Effector memory CD8-positive, alpha-beta T cell (primary cell): ENCODE data around the gene ATMIN.

Experiments
- ATAC-seq: fragments of 150-1000 bp; cut with Tn5 transposase; replicated peaks from 2 replicates; pipeline ENCODE4 v1.10.0; 2021; ENCODE audit warnings: mild to moderate bottlenecking, moderate library complexity
- DNase-seq, 3 experiments: peaks; one replicate each; pipeline ENCODE4 v3.0.0; 2021
- H3K27ac Mint-ChIP-seq, 2 donors: one replicate each; pipeline ENCODE4 v1.8.0; 2022; ENCODE audit warnings: mild to moderate bottlenecking in 2 of 2, mixed read lengths in 2 of 2, moderate library complexity in 2 of 2
- H3K27me3 Mint-ChIP-seq, 2 donors: one replicate each; pipeline ENCODE4 v1.8.0; 2022; ENCODE audit warnings: mixed read lengths in 2 of 2
- H3K36me3 Mint-ChIP-seq: one replicate; pipeline ENCODE4 v1.8.0; 2022; ENCODE audit warnings: mild to moderate bottlenecking, moderate library complexity, mixed read lengths; ENCODE audit not compliant: insufficient read depth
- H3K4me1 Mint-ChIP-seq, 2 donors: one replicate each; pipeline ENCODE4 v1.8.0; 2022; ENCODE audit warnings: low read depth in 2 of 2, mixed read lengths in 2 of 2
- H3K4me3 Mint-ChIP-seq, 2 donors: one replicate each; pipeline ENCODE4 v1.8.0; 2022; ENCODE audit warnings: mild to moderate bottlenecking in 2 of 2, mixed read lengths in 2 of 2, moderate library complexity in 2 of 2
- H3K9me3 Mint-ChIP-seq, 2 donors: one replicate each; pipeline ENCODE4 v1.8.0; 2022; ENCODE audit warnings: mixed read lengths in 2 of 2

Gene ATMIN

DNA sequence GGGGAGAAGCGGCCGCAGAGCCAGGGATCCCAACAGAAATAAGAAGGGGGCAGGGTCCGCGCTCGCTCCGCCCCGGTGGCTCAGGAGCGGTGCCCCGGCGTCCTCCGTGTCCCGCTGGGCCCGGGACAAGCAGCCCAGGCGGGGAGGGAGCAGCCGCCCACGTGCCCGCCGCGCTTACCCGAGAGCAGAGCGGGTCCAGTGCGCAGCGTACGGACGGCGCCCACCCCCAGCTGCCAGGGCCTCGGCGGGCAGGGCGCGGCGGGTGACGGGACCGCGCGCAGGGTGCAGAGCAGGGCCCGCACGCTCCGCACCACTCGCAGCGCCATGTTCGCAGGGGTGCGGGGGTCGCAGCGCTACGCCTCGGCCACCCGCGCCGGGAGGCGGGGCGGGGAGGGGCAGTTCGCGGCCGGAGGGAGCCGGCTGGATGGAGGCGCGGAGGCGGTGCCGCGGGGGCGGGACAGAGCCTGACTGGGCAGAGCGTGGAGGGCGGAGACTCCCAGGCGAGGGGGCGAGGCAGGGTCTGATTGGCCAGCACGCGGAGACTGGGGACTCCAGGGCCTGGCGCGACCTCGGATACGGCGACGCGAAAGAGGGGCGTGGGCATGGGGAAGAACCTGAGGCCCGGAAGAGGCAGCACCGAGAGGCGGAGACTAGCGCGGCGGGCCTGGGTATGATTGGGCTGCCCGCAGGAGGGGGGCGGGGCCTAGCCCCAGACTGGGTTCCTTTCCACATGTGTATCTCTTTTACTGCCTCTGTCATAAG lies 60.5 kb downstream of the ATMIN start, which contains the start of gene GCSH:
GCSH (minus strand) TSS at position 443 of the 762 bp plus-strand sequence; CDS start at position 326, 117 bp downstream.
- Mint-ChIP-seq H3K9me3 (peaks cover 0 to 2% of the 10 kb centered on the region in 2 donors), H3K27me3 (no peaks in the 10 kb centered on the region), H3K27ac (peak within 1 kb of the TSS in 1 of 2 donors; percentile 73), H3K4me1 (peaks cover 4 to 6% of the 10 kb centered on the region in 2 donors), H3K36me3 (peaks cover 8% of the 10 kb centered on the region), H3K4me3 (peak within 1 kb of the TSS; percentile 69 to 73)
- peak; percentile 96 to 98 (median 97) for DNase-seq
- ATAC-seq: peak; percentile 94

DNA sequence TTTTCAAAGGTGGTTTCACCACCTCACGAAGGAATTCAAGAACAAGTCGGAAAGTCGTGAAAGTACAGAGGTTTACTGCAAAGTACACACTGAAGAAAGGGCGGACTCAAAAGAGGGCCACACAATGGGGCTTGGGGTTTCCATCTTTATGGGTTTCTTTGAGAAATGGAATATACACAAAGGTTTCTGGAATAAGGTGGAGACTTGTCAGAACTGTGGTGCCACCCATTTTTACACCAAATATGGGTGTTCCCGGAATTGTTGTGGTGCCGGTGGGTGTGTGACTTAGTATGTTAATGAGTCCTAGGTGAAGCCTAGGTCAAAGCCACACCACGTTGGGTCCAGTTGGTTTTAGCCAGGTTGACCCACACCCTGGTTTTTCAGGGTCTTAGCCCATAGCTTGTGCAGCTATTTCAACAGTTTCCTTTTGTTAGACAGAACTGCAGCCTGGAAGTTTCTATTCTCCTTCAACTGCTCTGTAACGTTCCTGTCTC lies 61.1 kb downstream of the ATMIN start:
- Mint-ChIP-seq H3K4me3 (peak overlapping the region; percentile 50 to 73), H3K27me3 (peaks cover 0 to under 1% of the 10 kb centered on the region in 2 donors), H3K4me1 (peaks cover 4 to 6% of the 10 kb centered on the region in 2 donors), H3K27ac (peak overlapping the region in 1 of 2 donors; percentile 73), H3K36me3 (peaks cover 8% of the 10 kb centered on the region), H3K9me3 (peaks cover 0 to 2% of the 10 kb centered on the region in 2 donors)
- ATAC-seq (no peak), DNase-seq (no peak)
